ENCODE results near the gene CCDC57.

GRCh38 chr17:82134101-82134500 is 78.5 kb downstream of the CCDC57 start:
- TF ChIP-seq CTCF (IDR thresholded peaks at IDR 0.05) (no peak), POLR2A (IDR thresholded peaks at IDR 0.05) (no peak)

Data from heart left ventricle (tissue), 13 donors.